ENCODE data around the gene EPB41.

DNA sequence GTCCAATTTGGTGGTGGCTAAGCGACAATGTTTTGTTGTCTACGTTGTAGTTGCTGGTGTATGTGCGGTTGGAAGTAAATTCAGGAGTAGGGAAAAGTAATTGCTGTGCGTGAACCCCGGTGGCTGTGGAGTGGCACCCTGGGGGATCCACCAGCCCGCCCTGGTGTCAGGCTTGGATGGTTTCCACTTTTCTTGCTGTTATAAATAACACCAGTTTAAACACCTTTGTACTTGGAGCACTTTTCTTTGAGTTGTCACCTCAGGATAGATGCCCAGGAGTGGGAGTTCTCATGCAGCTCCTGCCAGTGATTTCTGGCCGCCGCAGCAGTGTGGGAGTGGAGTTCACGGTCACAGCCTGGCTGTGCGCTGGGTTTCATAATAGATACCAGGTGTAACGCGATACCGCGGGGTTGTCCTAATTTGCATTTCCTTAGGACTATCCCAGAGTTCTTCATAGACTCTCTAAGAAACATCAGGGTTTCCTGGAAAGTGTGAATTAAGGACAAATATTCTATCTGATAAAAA, 222.1 kb downstream of the EPB41 start:
- TF ChIP-seq, protein P1, sequence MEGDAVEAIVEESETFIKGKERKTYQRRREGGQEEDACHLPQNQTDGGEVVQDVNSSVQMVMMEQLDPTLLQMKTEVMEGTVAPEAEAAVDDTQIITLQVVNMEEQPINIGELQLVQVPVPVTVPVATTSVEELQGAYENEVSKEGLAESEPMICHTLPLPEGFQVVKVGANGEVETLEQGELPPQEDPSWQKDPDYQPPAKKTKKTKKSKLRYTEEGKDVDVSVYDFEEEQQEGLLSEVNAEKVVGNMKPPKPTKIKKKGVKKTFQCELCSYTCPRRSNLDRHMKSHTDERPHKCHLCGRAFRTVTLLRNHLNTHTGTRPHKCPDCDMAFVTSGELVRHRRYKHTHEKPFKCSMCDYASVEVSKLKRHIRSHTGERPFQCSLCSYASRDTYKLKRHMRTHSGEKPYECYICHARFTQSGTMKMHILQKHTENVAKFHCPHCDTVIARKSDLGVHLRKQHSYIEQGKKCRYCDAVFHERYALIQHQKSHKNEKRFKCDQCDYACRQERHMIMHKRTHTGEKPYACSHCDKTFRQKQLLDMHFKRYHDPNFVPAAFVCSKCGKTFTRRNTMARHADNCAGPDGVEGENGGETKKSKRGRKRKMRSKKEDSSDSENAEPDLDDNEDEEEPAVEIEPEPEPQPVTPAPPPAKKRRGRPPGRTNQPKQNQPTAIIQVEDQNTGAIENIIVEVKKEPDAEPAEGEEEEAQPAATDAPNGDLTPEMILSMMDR (IDR thresholded peaks at IDR 0.05) = no peak
- TF ChIP-seq POLR2A (IDR thresholded peaks at IDR 0.05) = no peak
